ENCODE data around the gene PADI6.
A peak's percentile ranks its signal among the peaks of the same experiment; 100 is the strongest.

The PADI6 gene

DNA sequence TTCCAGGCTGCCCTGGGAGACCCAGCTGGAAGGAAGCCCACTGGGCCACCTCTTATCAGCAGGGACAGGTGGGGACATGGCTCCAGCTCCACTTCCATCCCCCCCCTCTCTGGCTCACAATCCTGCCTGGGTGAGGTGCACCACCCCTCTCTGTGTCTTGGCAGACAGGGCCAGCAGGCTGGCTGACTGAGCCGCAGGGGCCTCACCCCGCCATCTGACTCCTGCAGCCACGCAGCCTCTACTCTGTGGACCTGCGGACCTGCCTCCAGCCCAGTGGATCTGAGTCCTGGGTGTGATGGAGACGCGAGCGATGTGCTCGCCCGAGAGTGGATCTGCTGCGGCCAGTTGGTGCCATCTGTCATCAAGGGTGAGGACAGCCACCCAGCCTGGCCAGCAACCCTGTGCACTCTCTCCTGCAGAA lies 37.4 kb downstream of the PADI6 start:
- H3K4me3 ChIP-seq (replicated peaks; ENCODE audit: low read depth, low read length): no peak overlapping the region
- TF ChIP-seq, protein P1, sequence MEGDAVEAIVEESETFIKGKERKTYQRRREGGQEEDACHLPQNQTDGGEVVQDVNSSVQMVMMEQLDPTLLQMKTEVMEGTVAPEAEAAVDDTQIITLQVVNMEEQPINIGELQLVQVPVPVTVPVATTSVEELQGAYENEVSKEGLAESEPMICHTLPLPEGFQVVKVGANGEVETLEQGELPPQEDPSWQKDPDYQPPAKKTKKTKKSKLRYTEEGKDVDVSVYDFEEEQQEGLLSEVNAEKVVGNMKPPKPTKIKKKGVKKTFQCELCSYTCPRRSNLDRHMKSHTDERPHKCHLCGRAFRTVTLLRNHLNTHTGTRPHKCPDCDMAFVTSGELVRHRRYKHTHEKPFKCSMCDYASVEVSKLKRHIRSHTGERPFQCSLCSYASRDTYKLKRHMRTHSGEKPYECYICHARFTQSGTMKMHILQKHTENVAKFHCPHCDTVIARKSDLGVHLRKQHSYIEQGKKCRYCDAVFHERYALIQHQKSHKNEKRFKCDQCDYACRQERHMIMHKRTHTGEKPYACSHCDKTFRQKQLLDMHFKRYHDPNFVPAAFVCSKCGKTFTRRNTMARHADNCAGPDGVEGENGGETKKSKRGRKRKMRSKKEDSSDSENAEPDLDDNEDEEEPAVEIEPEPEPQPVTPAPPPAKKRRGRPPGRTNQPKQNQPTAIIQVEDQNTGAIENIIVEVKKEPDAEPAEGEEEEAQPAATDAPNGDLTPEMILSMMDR (IDR thresholded peaks at IDR 0.05; ENCODE audit: low read depth, low read length, missing control alignments): no peak
- DNase-seq (ENCODE audit: extremely low read depth, low read depth): no peak

DNA sequence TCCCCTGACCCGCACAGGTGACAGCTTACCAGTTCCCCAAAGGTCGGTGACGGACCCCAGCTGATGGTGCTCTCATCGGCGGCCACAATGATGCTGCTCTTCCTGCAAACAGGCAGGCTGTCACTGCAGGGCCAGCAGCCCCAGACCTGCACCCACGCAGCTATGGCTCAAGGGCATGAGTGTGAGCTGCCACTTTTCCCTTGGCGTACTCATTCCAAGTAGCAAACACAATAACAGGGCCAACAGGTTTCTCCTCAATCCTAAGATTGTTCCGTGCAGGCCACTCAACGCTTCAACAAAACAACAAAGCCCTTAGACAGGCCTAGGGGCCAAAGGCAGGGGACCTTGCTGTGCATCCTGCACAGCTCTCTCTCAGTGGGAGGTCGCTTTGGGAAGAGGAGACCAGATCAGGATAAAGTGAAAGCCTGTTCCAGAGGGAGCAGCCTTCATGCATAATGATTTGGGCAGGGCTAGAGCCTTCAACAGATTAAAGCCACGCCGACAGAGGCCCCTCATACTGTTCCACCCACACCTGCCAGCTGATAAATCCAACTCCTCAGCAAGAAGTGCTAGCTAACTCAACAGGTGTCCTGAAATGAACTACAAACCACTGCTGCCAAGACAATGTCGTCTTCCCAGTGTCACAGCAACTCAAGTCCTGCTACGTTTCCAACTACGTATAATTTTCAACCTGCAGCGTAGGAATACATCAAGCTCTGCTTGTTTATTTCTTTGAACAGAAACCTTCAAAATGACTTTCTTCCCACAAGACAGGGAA lies 40.3 kb downstream of the PADI6 start:
- no peak overlapping the region for H3K4me3 ChIP-seq (replicated peaks; ENCODE audit: low read depth, low read length)
- no peak for DNase-seq (ENCODE audit: extremely low read depth, low read depth)
- TF ChIP-seq, protein P1 (IDR thresholded peaks at IDR 0.05; ENCODE audit: low read depth, low read length, missing control alignments): no peak

DNA sequence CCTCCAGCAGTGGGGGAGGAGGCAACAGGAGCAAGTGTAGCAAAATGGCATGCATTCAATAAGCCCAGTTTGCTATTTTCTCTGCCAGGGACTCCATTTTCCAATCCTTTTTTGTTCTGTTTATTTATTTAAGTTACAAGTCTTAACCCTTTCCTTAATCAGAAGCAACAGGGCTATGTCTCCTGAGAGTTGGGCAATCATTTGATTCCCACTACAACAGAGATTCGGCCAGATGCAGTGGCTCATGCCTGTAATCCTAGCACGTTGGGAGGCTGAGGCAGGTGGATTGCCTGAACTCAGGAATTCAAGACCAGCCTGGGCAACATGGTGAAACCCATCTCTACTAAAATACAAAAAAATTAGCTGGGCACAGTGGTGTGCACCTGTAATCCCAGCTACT lies 42.0 kb downstream of the PADI6 start:
- DNase-seq (ENCODE audit: extremely low read depth, low read depth): no peak
- TF ChIP-seq, protein P1 (IDR thresholded peaks at IDR 0.05; ENCODE audit: low read depth, low read length, missing control alignments): no peak
- no peak overlapping the region for H3K4me3 ChIP-seq (replicated peaks; ENCODE audit: low read depth, low read length)

DNA sequence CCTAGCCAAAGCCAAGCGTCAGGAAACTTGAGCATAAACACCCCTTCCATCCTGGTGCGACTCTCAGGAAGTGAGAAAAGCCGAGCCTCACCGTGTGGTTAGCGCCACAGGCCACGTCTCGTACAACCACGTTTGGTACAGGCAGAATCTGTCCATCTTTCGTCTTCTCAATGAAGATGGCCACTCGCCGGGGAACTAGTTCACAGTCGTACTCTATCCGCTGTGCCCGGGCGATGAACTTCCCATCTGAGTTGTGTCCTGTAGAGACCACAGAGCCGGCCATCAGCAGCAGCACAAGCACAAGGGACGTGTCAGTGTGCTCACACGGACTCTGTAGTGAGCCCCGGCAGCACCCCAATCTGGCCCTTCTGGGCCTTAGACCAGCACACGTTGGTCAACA lies 44.4 kb downstream of the PADI6 start:
- no peak overlapping the region for H3K4me3 ChIP-seq (replicated peaks; ENCODE audit: low read depth, low read length)
- TF ChIP-seq, protein P1 (IDR thresholded peaks at IDR 0.05; ENCODE audit: low read depth, low read length, missing control alignments): no peak
- no peak for DNase-seq (ENCODE audit: extremely low read depth, low read depth)

DNA sequence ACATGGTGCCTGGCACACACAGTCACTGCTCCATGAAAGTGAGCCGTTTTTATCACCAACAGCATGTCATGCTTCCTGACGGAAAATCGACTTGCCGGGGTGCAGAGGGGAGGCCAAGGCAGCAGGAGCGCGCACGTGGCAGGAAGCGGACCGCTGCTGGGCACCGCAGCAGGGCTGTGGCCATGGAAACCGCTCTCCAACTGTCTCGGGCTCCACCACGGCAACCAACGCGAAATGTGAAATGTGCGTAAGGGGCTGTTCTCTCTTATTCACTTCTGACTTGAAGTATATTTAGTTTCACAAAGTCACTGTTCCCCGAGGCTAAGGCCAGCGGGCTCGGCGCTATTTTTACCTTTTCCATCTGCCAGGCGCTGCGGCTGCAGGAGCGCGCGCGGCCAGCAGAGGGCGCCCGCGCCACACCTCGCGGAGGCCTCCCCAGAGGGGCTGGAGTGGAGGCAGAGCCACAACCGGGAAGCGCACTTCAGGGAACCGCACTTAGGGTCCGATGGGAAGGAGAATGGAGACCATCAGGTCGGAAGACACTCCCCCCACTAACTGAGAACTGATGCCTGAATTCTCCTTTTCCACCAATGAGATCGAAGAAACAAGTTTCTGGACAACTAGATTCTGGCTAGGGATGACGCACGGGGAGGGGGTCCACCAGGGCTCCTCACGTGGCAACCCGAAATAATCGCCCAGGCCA lies 47.8 kb downstream of the PADI6 start:
- TF ChIP-seq, protein P1 (IDR thresholded peaks at IDR 0.05; ENCODE audit: low read depth, low read length, missing control alignments): peak; percentile 99
- no peak for DNase-seq (ENCODE audit: extremely low read depth, low read depth)
- H3K4me3 ChIP-seq (replicated peaks; ENCODE audit: low read depth, low read length): no peak overlapping the region

DNA sequence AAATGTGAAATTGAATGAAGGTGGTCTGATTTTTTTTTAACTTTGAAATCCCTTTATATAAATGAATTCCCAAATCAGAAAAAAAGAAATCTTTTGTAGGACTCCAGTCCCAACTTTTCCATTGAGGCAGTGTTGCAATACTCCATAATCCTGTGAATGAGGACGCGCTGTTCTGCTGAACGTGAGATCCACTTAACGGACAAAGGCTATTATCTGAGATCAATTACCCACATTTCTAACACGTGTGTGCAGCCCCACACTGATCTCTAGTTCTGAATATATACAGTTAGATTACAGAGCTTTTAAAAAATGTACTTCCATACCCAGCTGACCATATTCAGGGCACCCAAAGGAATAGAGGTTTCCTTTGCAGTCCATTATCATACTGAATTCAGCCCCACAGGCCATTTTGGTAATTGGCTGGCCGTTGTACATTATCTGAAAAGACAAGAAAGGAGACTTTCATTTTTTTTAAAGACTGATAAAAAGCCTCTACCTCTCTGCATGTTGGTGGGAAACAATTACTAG lies 48.5 kb downstream of the PADI6 start:
- TF ChIP-seq, protein P1 (IDR thresholded peaks at IDR 0.05; ENCODE audit: low read depth, low read length, missing control alignments): no peak
- DNase-seq (ENCODE audit: extremely low read depth, low read depth): no peak
- H3K4me3 ChIP-seq (replicated peaks; ENCODE audit: low read depth, low read length): no peak overlapping the region

All from HFF-Myc (cell line).